SU-DHL-6 (cell line): ENCODE data around the gene NOTCH2.

Experiments
- H2AFZ ChIP-seq: fragments of 200-600 bp; sonication (generic); 2 replicates; pipeline ENCODE4 v1.6.1; 2014; ENCODE audit warnings: low read depth, mild to moderate bottlenecking, moderate library complexity, mixed read lengths, antibody characterized with exemption, low read length; ENCODE audit not compliant: severe bottlenecking
- H3F3A ChIP-seq: fragments of 200-600 bp; shearing (Covaris generic); 2 replicates; pipeline ENCODE4 v1.6.0; 2016; ENCODE audit warnings: antibody characterized with exemption, mild to moderate bottlenecking; ENCODE audit not compliant: insufficient read depth
- H3K27ac ChIP-seq: fragments of 200-600 bp; sonication (generic); 2 replicates; pipeline ENCODE4 v1.5.1; 2016; ENCODE audit warnings: low read depth, mild to moderate bottlenecking, low read length, moderate library complexity, mixed read lengths
- H3K27me3 ChIP-seq: fragments of 200-600 bp; sonication (generic), shearing (Covaris generic); 2 replicates; pipeline ENCODE4 v1.6.0; 2014; ENCODE audit warnings: mild to moderate bottlenecking, low read length
- H3K36me3 ChIP-seq: fragments of 200-600 bp; sonication (generic); 2 replicates; pipeline ENCODE4 v1.6.1; 2014; ENCODE audit warnings: mild to moderate bottlenecking, low read length, mixed read lengths
- H3K4me2 ChIP-seq: fragments of 300-600, 200-600 bp; shearing (Covaris generic), sonication (generic); 2 replicates; pipeline ENCODE4 v1.6.0; 2014; ENCODE audit warnings: low read length, low read depth, mild to moderate bottlenecking; ENCODE audit not compliant: poor library complexity, severe bottlenecking
- H3K4me3 ChIP-seq: fragments of 200-600 bp; sonication (generic); 2 replicates; pipeline ENCODE4 v1.5.1; 2014; ENCODE audit warnings: antibody characterized with exemption, low read length, mild to moderate bottlenecking, mixed read lengths; ENCODE audit not compliant: insufficient read depth, poor library complexity, severe bottlenecking
- H3K79me2 ChIP-seq: fragments of 200-600 bp; sonication (generic); 2 replicates; pipeline ENCODE4 v1.6.1; 2014; ENCODE audit warnings: mild to moderate bottlenecking, low read length, moderate library complexity; ENCODE audit not compliant: insufficient read depth
- H3K9ac ChIP-seq: fragments of 200-600 bp; sonication (generic); 2 replicates; pipeline ENCODE4 v1.7.0; 2014; ENCODE audit warnings: mild to moderate bottlenecking, low read length
- H3K9me2 ChIP-seq: fragments of 200-600 bp; sonication (generic); replicated peaks from 2 replicates; pipeline ENCODE4 v1.6.1; 2014; ENCODE audit warnings: low read length; ENCODE audit not compliant: insufficient read depth
- H3K9me3 ChIP-seq: fragments of 200-600 bp; sonication (generic); 2 replicates; pipeline ENCODE4 v1.6.1; 2014; ENCODE audit warnings: low read length, mixed read lengths; ENCODE audit not compliant: insufficient read depth
- H4K20me1 ChIP-seq: fragments of 200-600 bp; sonication (generic); 2 replicates; pipeline ENCODE4 v1.6.1; 2014; ENCODE audit warnings: low read depth, mild to moderate bottlenecking, antibody characterized with exemption, low read length, moderate library complexity, mixed read lengths
- EZH2phosphoT487 ChIP-seq: fragments of 200-600 bp; sonication (generic), shearing (Covaris generic); conservative IDR thresholded peaks from 2 replicates; pipeline ENCODE4 v1.6.1; 2018; ENCODE audit warnings: mild to moderate bottlenecking, antibody characterized with exemption, low read length, moderate library complexity, mixed read lengths
- TF ChIP-seq, protein P1 (sequence below): fragments of 200-600 bp; sonication (generic); IDR thresholded peaks from one replicate; pipeline ENCODE4 v1.5.1; 2017; ENCODE audit warnings: antibody characterized with exemption, mild to moderate bottlenecking, low read length, moderate library complexity; ENCODE audit not compliant: insufficient read depth, poor library complexity, severe bottlenecking

The NOTCH2 gene

GRCh38 chr1:119924948-119925898, 144.2 kb downstream of the NOTCH2 start:
- H3K4me2 ChIP-seq = no peak overlapping the region
- H3K36me3 ChIP-seq = no peaks in the 10 kb centered on the region
- H3K4me3 ChIP-seq = no peak overlapping the region

GRCh38 chr1:119920104-119920968, 149.1 kb downstream of the NOTCH2 start:
- Histone ChIP-seq H3K27ac (no peak overlapping the region), H3K9me3 (no peaks in the 10 kb centered on the region), H3K27me3 (no peaks in the 10 kb centered on the region), H3K36me3 (no peaks in the 10 kb centered on the region), H4K20me1 (no peaks in the 10 kb centered on the region), H2AFZ (no peak overlapping the region), H3K4me3 (no peak overlapping the region), H3K9ac (no peak overlapping the region), H3K79me2 (no peaks in the 10 kb centered on the region), H3K9me2 (no peaks in the 10 kb centered on the region), H3K4me2 (no peak overlapping the region), H3F3A (no peaks in the 10 kb centered on the region)
- no peak for TF ChIP-seq EZH2phosphoT487
- TF ChIP-seq, protein P1, sequence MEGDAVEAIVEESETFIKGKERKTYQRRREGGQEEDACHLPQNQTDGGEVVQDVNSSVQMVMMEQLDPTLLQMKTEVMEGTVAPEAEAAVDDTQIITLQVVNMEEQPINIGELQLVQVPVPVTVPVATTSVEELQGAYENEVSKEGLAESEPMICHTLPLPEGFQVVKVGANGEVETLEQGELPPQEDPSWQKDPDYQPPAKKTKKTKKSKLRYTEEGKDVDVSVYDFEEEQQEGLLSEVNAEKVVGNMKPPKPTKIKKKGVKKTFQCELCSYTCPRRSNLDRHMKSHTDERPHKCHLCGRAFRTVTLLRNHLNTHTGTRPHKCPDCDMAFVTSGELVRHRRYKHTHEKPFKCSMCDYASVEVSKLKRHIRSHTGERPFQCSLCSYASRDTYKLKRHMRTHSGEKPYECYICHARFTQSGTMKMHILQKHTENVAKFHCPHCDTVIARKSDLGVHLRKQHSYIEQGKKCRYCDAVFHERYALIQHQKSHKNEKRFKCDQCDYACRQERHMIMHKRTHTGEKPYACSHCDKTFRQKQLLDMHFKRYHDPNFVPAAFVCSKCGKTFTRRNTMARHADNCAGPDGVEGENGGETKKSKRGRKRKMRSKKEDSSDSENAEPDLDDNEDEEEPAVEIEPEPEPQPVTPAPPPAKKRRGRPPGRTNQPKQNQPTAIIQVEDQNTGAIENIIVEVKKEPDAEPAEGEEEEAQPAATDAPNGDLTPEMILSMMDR = no peak

More at GRCh38 chr1:119924948-119925898, 144.2 kb downstream of the NOTCH2 start:
- Histone ChIP-seq H3K27ac (no peak overlapping the region), H3K79me2 (no peaks in the 10 kb centered on the region), H4K20me1 (no peaks in the 10 kb centered on the region), H3K9me2 (no peaks in the 10 kb centered on the region), H2AFZ (no peak overlapping the region), H3K9me3 (no peaks in the 10 kb centered on the region), H3K9ac (no peak overlapping the region), H3F3A (no peaks in the 10 kb centered on the region), H3K27me3 (no peaks in the 10 kb centered on the region)
- TF ChIP-seq, protein P1 = no peak
- no peak for TF ChIP-seq EZH2phosphoT487

- Histone ChIP-seq H3K4me2 (no peak overlapping the region), H3K36me3 (no peaks in the 10 kb centered on the region)
These were observed 150.2 kb downstream of the NOTCH2 start for GRCh38 chr1:119919241-119919640.

More at GRCh38 chr1:119919241-119919640, 150.2 kb downstream of the NOTCH2 start:
- Histone ChIP-seq H3K9ac (no peak overlapping the region), H3F3A (no peaks in the 10 kb centered on the region), H3K27me3 (no peaks in the 10 kb centered on the region), H2AFZ (no peak overlapping the region), H3K79me2 (no peaks in the 10 kb centered on the region), H3K9me2 (no peaks in the 10 kb centered on the region), H3K27ac (no peak overlapping the region), H3K9me3 (no peaks in the 10 kb centered on the region), H3K4me3 (no peak overlapping the region), H4K20me1 (no peaks in the 10 kb centered on the region)
- TF ChIP-seq, protein P1 = no peak
- no peak for TF ChIP-seq EZH2phosphoT487
